Activated gamma-delta T cell treated with Interleukin-2 at 50 U/mL for 16 hours (primary cell): ENCODE measurements around the gene PRAMEF1.
"Not testable (repeated sequence)": the region's sequence is repeated elsewhere in the genome, so short reads cannot be mapped to it uniquely, and the experiment has no call there.

ENCODE experiments used
- DNase-seq: peaks from one replicate; pipeline ENCODE4 v3.0.0-alpha.2; 2020

PRAMEF1 gene

GRCh38 chr1:12791097-12791496 lies at the start of gene PRAMEF1:
Gene PRAMEF1 (plus strand): TSS chr1:12791397. CDS start chr1:12793228, 1,831 bp downstream.
- not testable (repeated sequence) for DNase-seq

DNA sequence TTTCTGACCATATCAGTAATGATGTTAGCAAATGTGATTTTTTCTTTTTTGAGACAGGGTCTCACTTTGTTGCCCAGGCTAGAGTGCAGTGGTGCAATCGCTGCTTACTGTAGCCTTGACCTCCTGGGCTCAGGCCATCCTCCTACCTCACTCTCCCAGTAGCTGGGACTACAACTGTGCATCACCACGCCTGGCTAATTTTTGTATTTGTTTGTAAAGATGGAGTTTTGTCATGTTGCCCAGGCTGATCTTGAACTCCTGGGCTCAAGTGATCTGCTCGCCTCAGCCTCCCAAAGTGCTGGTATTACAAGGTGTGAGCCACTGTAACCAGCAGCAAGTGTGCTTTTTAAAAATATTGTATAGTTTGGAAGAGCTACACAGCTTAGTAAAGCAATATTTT lies 49.3 kb upstream of the PRAMEF1 start:
- DNase-seq, result no peak

DNA sequence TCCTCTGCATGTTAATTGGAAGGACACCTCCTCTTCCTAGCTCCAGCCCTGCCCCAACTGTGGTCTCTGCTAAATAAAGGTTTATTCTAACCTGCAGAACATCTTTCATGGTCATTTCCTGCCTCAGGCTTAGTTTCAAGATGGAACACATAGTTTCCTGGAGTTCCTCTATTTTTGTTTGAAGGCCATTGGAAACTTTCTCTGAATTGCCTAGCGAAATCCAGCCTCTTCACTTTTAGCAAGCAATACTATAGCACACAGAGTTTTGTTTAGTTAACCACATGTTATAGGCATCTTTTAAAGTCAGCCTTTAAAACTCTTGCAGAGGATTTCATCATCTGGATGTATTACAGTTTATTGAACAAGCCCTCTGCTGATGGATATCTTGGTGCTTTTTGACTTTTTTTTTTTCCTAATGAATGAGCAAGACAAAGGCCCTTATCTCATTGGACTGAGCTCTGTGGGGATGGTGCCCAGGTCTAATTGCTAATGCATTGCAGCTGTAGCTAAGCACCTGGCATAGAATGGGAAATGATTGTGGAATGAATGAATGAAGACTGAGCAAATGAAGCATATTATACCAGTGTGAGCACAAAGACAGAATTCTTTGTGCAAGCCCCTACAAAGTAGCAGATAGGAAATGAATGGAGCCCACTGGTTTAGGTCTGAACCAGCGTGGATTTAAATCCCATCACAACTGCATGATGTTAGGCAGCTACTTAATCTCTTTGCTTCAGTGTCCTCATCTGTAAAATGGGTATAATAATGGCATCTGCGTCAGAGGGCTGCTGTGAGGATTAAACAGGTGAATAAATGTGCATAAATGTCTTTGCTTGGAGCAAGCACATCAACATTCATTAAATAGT lies 45.8 kb upstream of the PRAMEF1 start:
- no peak for DNase-seq

DNA sequence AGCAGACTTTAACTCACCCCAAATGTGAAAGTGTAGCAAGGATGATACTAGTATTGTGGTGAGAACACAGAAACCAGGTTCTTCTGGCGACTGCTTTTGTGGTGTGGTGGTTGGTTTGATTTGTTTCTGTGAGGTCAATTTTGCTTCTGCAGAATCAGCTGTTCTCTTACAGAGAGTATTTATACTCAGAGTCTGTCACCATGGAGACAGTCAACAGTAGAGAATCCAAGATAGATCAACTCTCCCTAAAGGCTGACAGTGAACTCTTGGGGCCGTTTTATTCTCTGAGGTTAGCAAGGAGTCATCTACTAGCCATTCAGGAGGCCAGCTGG lies 45.2 kb upstream of the PRAMEF1 start, which contains the start of gene CFAP107:
Gene CFAP107, plus strand, starts transcription at position 209 of the 332 bp plus-strand sequence. CDS start 231 bp downstream, outside the sequence.
- no peak for DNase-seq

DNA sequence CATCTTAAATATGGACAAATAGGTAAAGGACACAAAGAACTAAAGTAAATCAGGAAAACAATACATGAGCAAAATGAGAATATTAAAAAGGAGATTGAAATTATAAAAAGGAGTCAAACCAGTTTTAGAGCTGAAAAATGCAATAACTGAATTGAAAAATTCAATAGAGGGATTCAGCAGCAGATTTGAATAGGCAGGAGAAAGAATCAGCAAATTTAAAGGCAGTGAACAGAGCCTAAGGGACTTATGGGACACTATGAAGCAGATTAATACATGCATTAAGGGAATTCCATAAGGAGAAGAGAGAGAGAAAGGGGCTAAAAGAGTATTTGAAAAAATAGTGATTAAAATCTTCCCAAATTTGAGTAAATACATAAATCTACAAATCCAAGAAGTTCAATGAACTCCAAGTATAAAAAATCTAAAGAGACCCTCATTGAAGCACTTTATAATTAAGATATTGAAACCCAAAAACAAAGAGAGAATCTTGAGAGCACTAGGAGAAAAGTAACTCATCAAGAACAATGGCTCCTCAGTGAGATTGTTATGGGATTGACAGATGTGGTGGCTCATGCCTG lies 42.3 kb upstream of the PRAMEF1 start:
- no peak for DNase-seq

DNA sequence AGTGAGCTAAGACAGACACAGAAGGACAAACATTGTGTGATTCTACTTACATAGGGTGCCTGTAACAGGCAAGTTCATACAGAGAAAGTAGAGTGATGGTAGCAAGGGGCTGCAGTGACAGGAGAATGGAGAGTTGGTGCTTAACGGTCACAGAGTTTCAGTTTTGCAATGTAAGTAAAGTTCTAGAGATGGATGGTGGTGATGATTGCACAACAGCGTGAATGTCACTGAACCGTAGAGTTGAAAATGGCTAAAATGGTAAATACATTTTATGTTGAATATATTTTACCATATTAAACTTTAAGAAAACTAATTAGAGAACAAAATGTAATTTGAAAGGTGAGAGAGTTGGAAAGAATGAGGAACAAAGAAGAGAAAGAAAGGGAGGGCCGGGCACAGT lies 36.5 kb upstream of the PRAMEF1 start:
- no peak for DNase-seq

DNA sequence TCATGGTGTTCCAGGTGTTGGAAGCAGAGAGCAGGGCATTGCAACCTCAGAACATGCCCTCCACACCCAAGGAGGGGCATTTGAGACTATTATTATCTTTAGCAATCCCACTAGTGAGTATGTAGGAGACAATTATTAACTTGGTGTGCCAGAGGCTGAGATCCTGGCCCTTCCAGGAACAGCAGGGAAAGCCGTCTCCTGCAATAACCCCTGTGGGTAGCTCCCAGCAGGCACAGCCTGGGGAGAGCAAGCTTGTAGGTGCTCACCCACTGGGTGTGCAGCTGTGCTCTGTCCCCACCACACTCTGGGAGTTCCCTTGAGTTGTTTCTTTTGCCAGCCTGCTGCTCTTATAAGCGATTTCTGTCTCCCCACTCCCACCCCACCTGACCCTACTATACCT lies 34.9 kb upstream of the PRAMEF1 start:
- DNase-seq, result no peak

GRCh38 chr1:12756768-12757413 lies 34.3 kb upstream of the PRAMEF1 start:
- DNase-seq, result no peak

GRCh38 chr1:12757836-12758235 lies 33.4 kb upstream of the PRAMEF1 start:
- DNase-seq, result no peak

DNA sequence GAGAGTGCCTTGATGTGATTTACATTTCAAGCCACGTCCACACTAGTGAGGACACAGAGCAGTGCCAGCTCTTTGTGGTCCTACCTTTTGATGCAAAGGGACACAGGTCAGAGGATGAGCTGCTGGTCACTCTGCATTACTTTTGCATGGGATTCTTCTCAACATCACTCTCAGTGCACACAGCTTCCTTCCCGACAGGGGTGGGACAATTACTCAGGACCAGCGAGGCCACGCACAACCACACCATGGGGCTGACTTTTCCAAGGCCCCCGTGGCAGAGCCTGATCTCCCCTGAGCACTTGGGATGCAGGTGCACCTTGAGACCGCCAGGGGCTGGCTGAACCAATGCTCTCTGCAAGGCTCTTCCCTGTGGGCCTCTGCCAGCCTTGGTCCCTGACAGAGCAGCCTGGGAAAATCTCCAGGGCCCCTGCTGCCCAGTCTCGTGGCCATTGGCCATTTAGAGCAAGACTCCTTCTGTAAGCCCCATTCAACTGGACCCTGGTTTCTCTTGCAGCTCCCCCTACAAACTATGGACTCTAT lies 30.9 kb upstream of the PRAMEF1 start:
- DNase-seq, result no peak

DNA sequence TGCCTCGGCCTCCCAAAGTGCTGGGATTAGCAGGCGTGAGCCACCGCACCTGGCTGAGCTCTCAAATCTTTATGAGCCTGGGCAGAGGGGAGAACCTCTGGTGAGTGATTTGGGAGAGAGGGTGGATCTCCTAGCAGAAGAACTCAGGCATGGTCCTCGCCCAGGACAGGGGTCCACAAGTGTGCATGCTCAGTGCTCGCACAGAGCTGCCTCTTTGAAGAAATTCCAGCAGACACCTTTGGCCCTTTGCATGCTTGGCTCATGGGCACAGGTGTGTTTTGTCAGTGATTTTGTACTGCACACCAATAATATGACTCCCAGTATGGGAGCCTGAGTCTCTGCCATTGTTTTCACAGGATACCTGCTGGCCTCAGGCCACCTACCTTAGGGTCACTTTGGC lies 29.4 kb upstream of the PRAMEF1 start:
- DNase-seq, result no peak

- no peak for DNase-seq
These were observed 28.4 kb upstream of the PRAMEF1 start for GRCh38 chr1:12762766-12763165.

DNA sequence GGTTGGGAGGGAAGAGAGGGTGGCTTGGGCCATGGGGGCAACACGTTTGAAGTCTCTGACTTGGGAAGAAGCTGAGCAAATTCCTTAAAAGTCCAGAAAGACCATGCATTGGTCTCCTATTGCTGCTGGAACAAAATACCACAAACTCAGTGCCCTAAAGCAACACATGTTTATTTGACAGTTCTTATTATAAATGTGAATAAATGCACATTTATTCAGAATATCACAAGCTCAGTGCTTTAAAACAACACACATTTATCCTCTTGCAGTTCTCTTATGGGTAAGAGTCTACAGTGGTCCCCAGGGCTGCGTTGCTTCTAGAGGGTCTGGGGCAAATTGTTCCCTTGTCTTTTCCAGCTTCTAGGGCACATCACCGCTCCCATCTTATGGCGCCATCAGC lies 27.7 kb upstream of the PRAMEF1 start:
- DNase-seq, result no peak

DNA sequence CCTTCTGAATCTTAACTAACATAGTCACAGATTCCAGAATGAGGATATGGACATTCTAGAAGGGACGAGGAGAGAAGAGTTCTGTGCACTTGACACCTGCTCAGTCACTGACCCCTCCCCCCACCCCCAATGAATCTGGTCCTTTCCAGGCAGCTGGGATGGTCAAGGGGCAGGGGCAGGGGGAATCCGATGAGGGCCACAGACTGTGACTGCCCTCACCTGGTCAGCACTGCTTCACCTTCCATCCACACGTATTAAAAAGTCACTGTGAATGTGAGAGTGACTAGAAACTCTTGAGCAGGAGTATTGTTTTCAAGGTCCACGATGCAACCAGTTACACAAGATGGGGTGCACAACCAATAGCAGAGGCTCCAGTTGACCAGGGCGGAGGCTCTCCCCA lies 27.2 kb upstream of the PRAMEF1 start:
- no peak for DNase-seq

DNA sequence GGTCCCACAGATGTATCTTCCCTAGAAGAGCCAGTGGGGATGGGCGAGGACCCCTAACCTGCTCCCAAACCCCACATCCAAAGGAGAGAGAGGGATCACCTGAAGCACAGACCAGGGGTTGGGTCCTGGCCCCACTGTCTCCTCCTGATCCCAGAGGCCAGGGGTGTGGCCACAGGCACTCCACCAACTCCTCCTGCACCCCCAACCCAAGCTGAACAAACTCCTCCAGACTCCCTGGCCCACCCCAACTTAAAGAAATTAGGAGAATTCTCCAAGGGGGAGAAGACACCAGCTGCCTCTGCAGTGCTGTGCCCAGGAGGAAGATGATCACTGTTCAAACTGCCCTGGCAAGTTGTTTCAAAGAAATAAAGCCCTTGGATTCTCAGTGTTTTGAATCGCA lies 22.2 kb upstream of the PRAMEF1 start:
- no peak for DNase-seq

- no peak for DNase-seq
These were observed 21.2 kb upstream of the PRAMEF1 start for GRCh38 chr1:12769976-12770505.

DNA sequence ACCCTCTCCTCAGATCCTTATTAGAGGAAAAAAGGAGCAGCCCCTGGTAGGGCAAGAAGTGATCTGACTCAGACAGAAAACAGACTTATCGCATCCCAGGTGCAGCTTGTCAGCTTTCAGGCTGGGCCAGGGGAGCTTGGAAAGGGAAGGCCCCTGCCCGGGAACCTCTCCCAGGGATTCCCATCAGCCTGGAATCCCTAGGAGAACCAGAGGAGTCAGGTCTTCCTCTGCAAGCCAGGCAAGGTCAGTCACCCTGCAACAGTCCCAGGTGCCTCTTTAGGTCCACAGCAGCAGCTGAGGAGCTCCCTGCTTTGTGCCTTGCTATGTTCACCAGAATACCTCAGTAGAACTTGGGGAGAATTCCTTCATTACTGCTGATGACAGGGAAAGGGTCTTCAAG lies 20.6 kb upstream of the PRAMEF1 start:
- DNase-seq, result no peak

DNA sequence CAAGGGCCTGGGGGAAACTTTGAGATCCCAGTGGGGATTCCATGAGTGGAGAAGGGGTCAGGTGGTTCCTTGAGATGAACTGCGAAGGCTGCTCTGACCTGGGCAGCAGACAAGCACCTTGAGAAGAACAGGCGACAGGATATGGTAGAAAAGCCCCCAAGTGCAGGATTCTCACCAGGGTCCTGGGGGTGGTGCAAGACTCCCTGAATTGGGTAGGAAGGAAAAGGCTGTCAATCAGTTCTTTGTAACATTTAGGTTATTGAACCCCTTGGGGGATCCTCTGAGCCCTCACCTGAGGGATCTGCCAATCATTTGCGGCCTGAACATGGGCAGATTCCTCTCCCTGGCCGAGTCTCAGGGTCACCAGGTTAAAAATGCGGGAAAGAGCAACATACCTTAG lies 20.0 kb upstream of the PRAMEF1 start:
- DNase-seq, result no peak

DNA sequence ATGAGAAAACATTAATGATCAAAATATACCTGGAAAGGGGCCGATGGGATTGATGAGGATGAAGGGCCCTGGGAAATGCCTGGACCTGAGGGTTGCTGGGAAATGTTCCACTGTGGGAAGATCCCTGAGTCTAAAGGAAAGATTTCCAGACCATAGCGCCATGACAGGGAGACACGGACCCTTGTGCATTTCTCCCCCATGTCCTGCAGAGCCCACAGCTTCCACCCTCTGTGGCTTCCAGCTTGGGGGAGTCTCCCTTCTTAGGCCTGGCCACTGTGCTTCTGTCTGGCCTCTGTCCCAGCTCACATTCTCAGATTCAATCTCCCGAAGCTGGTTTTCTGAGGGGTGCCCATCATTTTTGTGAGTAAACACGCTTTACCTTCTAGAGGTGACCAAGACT lies 18.7 kb upstream of the PRAMEF1 start:
- no peak for DNase-seq

- DNase-seq, result no peak
These were observed 17.8 kb upstream of the PRAMEF1 start, which contains the start of gene PRAMEF12 for GRCh38 chr1:12773438-12773837. Gene PRAMEF12 (plus strand): TSS chr1:12773738. CDS start chr1:12774868, 1,130 bp downstream.

GRCh38 chr1:12774801-12775345 lies 16.3 kb upstream of the PRAMEF1 start:
- no peak for DNase-seq

GRCh38 chr1:12775443-12775842 lies 15.8 kb upstream of the PRAMEF1 start:
- DNase-seq, result no peak
